K562 (cell line): ENCODE measurements around the gene NAIF1. TPM values are rescaled to one million over a fixed set of nuclear protein-coding genes. Genes with fewer than 3 reads are reported as not detected.

Experiments used
- ATAC-seq: fragments of 200-7000 bp; cut with Tn5 transposase; 3 replicates; pipeline ENCODE4 v1.9.1; 2020; ENCODE audit warnings: moderate library complexity
- Bru-seq: library from RNA; stranded (reverse); fragments of 400-500 nt; gene quantifications from one replicate; lab custom pipeline; 2021; lab: Mats Ljungman, UMichigan
- BruChase-seq, 2 experiments: library from RNA; stranded (reverse); fragments of 400-500 nt; gene quantifications; one replicate each; lab custom pipeline; 2021; lab: Mats Ljungman, UMichigan
- BruUV-seq: library from RNA; stranded (reverse); fragments of 400-500 nt; replicated peaks from 2 replicates; lab custom pipeline; 2021; lab: Mats Ljungman, UMichigan
- CTCF ChIA-PET: fragments of 300-600 bp; formaldehyde crosslinking; extraction: SDS; loops from one replicate; lab custom pipeline; 2021; ENCODE audit warnings: low intra/inter-chr PET ratio; lab: Yijun Ruan, JAX
- POLR2A ChIA-PET: fragments of 300-600, 350-650 bp; sonication (Branson Sonifier 250); formaldehyde crosslinking; extraction: SDS; loops from one replicate; lab custom pipeline; 2021; ENCODE audit warnings: antibody characterized with exemption, inconsistent platforms; lab: Yijun Ruan, JAX
- DNase-seq, 4 experiments: peaks; one replicate each; pipeline versions ENCODE4 v3.0.0 to v3.0.0-alpha.2; 2011 to 2018; ENCODE audit warnings: low spot score in 3 of 4, mixed read lengths in 3 of 4; ENCODE audit errors: extremely low read depth in 1 of 4
- FAIRE-seq: peaks from 2 replicates; lab custom pipeline; 2011; peaks lifted over from hg19 to GRCh38; lab: Jason Lieb, UNC
- H2AFZ ChIP-seq: 2 replicates; pipeline ENCODE4 v1.6.0; 2011; ENCODE audit warnings: low read depth, low read length, control low read depth, inconsistent platforms
- H3K27ac ChIP-seq: fragments of 200-600 bp; 3 replicates; pipeline ENCODE4 v1.8.0; 2011; ENCODE audit warnings: low read depth, mild to moderate bottlenecking, control low read depth, inconsistent platforms, low read length, moderate library complexity, mixed read lengths; ENCODE audit errors: extremely low read depth
- H3K27me3 ChIP-seq, 2 experiments: fragments of 300-600 bp in 1 of 2; 2 replicates in 1 of 2; 3 replicates in 1 of 2; pipeline versions ENCODE4 v1.6.0 to v1.8.0; 2011; ENCODE audit warnings: inconsistent platforms in 2 of 2, low read length in 2 of 2, mild to moderate bottlenecking in 1 of 2, mixed read lengths in 1 of 2, moderate library complexity in 1 of 2; ENCODE audit not compliant: control insufficient read depth in 2 of 2, insufficient read depth in 2 of 2
- H3K36me3 ChIP-seq: fragments of 300-600 bp; 3 replicates; pipeline ENCODE4 v1.8.0; 2011; ENCODE audit warnings: mild to moderate bottlenecking, low read length, inconsistent platforms; ENCODE audit not compliant: control insufficient read depth, insufficient read depth
- H3K4me1 ChIP-seq, 2 experiments: fragments of 200-600 bp in 1 of 2; replicated peaks in 1 of 2; 2 replicates in 1 of 2; 3 replicates in 1 of 2; pipeline versions ENCODE4 v1.5.1 to v1.8.0; 2011; ENCODE audit warnings: inconsistent platforms in 2 of 2, low read length in 2 of 2, mild to moderate bottlenecking in 1 of 2, mixed read lengths in 1 of 2, moderate library complexity in 1 of 2; ENCODE audit not compliant: control insufficient read depth in 2 of 2, insufficient read depth in 2 of 2
- H3K4me2 ChIP-seq: 2 replicates; pipeline ENCODE4 v1.6.1; 2011; ENCODE audit warnings: low read length, control low read depth, inconsistent platforms, mixed read lengths; ENCODE audit not compliant: insufficient read depth
- H3K4me3 ChIP-seq: fragments of 200-600 bp; sonication (generic), shearing (Covaris generic); 2 replicates; pipeline ENCODE4 v1.5.1; 2016; ENCODE audit warnings: control low read depth, inconsistent platforms
- H3K79me2 ChIP-seq: fragments of 200-600 bp; 3 replicates; pipeline ENCODE4 v1.8.0; 2011; ENCODE audit warnings: low read length, inconsistent platforms; ENCODE audit not compliant: control insufficient read depth, insufficient read depth
- H3K9ac ChIP-seq, 2 experiments: 2 replicates each; pipeline versions ENCODE4 v1.6.0 to v1.6.1; 2011; ENCODE audit warnings: low read depth in 2 of 2, low read length in 2 of 2, control low read depth in 1 of 2, inconsistent platforms in 1 of 2, mild to moderate bottlenecking in 1 of 2, mixed read lengths in 1 of 2; ENCODE audit not compliant: insufficient read depth in 1 of 2
- H3K9me1 ChIP-seq: one replicate; pipeline ENCODE4 v1.6.0; 2011; ENCODE audit warnings: inconsistent platforms, mild to moderate bottlenecking, low read length, moderate library complexity; ENCODE audit not compliant: control insufficient read depth, insufficient read depth
- H3K9me3 ChIP-seq: replicated peaks from 2 replicates; pipeline ENCODE4 v1.5.1; 2011; ENCODE audit warnings: low read depth, low read length, inconsistent platforms; ENCODE audit not compliant: control insufficient read depth, insufficient read depth
- H4K20me1 ChIP-seq: replicated peaks from 2 replicates; pipeline ENCODE4 v1.6.1; 2011; ENCODE audit warnings: low read length, inconsistent platforms, mixed read lengths; ENCODE audit not compliant: control insufficient read depth, insufficient read depth
- ESRRA ChIP-seq: fragments of 450-650 bp; IDR thresholded peaks from 2 replicates; pipeline ENCODE4 v1.6.1; 2014; ENCODE audit warnings: low read depth, mild to moderate bottlenecking, moderate library complexity, borderline replicate concordance
- FOXM1 ChIP-seq, 2 experiments: fragments of 450-650 bp in 1 of 2; sonication (generic) in 1 of 2; formaldehyde crosslinking in 1 of 2; IDR thresholded peaks; 2 replicates each; pipeline versions ENCODE4 v1.6.1 to v1.9.0; 2017 to 2022; ENCODE audit warnings: low read depth in 2 of 2, mild to moderate bottlenecking in 2 of 2, missing genetic modification reagents in 1 of 2, moderate library complexity in 1 of 2
- KAT7 ChIP-seq: sonication (generic); formaldehyde crosslinking; IDR thresholded peaks from 2 replicates; pipeline ENCODE4 v1.8.0; 2022; ENCODE audit warnings: missing genetic modification reagents, mild to moderate bottlenecking, borderline replicate concordance
- PML ChIP-seq: IDR thresholded peaks from 2 replicates; pipeline ENCODE4 v1.6.1; 2012; ENCODE audit warnings: low read length, inconsistent platforms
- POLR2G ChIP-seq: fragments of 200-400 bp; formaldehyde crosslinking; IDR thresholded peaks from 2 replicates; pipeline ENCODE4 v1.6.1; 2017; ENCODE audit warnings: low read depth, mild to moderate bottlenecking, antibody characterized with exemption, low read length, moderate library complexity
- WGBS: fragments of 100-300 bp; shearing (Covaris generic); methylation state at CpG from one replicate; pipeline ENCODE4 v1.1.6; 2016; ENCODE audit warnings: low coverage, mixed read lengths; ENCODE audit not compliant: insufficient coverage; ENCODE audit errors: missing lambda C conversion rate; 5-methylcytosine and 5-hydroxymethylcytosine counted together
- in situ Hi-C: fragments of 300-500 bp; cut with MboI; formaldehyde crosslinking; loops from 4 replicates; pipeline ENCODE4 v1.15.0; 2018; ENCODE audit warnings: inconsistent platforms, mixed read lengths
- intact Hi-C: fragments of 100-400 bp; cut with micrococcal nuclease; formaldehyde crosslinking; loops from 2 replicates; pipeline ENCODE4 v1.14.2; 2022
- long read RNA-seq, 3 experiments: library from polyadenylated mRNA in 2 of 3; library from RNA in 1 of 3; unstranded in 2 of 3; stranded (forward) in 1 of 3; transcript quantifications; one replicate each; pipeline ENCODE4 v2.0.0, GENCODE V29; 2019 to 2022
- polyA minus RNA-seq, 3 experiments: library from RNA; depleted of rRNA, polyadenylated mRNA; stranded (reverse); fragments of >200 nt; gene quantifications; 2 replicates each; pipeline ENCODE4 v1.2.3, GENCODE V29; 2011
- polyA plus RNA-seq, 8 experiments: library from polyadenylated mRNA; depleted of rRNA in 4 of 8; stranded (reverse) in 5 of 8; unstranded in 3 of 8; fragments of >200 nt; fragmentation: Nextera tagmentation in 2 of 8; fragmentation: Illumina TruSeq in 1 of 8; extraction: Ambion mirVana in 2 of 8; extraction: Trizol in 1 of 8; gene quantifications; 2 replicates each; pipeline versions ENCODE4 v1.2.1 to v1.2.3, GENCODE V29; 2011 to 2014; ENCODE audit warnings: inconsistent platforms in 1 of 8, missing spikeins in 1 of 8
- total RNA-seq, 7 experiments: library from RNA; depleted of rRNA in 6 of 7; stranded (reverse); fragments of >200 nt in 6 of 7; fragmentation: Illumina TruSeq in 2 of 7; extraction: Trizol in 2 of 7; gene quantifications; 2 replicates each; pipeline versions ENCODE4 v1.2.1 to v1.2.3, GENCODE V29; 2011 to 2021; ENCODE audit warnings: low replicate concordance in 1 of 7
- TF ChIP-seq, protein P1 (sequence below): fragments of 250-450 bp; sonication (Bioruptor Pico); IDR thresholded peaks from 2 replicates; pipeline ENCODE4 v1.4.0; 2020

NAIF1 gene, protein sequence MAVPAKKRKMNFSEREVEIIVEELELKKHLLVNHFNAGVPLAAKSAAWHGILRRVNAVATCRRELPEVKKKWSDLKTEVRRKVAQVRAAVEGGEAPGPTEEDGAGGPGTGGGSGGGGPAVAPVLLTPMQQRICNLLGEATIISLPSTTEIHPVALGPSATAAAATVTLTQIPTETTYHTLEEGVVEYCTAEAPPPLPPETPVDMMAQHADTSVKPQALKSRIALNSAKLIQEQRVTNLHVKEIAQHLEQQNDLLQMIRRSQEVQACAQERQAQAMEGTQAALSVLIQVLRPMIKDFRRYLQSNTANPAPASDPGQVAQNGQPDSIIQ
- 14.2 and 31.0 TPM in 2 replicates for total RNA-seq (2011; cell fraction: chromatin; rRNA removed; ENCODE audit: low replicate concordance)
- 27.1 and 29.7 TPM in 2 replicates for total RNA-seq (2011; cell fraction: nucleolus; rRNA removed)
- total RNA-seq (2011; cell fraction: nucleoplasm; rRNA removed) = 19.1 and 19.8 TPM in 2 replicates
- total RNA-seq (2014; rRNA removed) = 21.3 and 27.6 TPM in 2 replicates
- total RNA-seq (2014; rRNA removed; fragmentation: Illumina TruSeq; extraction: Trizol) = 15.8 and 16.2 TPM in 2 replicates
- 15.9 and 17.4 TPM in 2 replicates for total RNA-seq (2015; rRNA removed; fragmentation: Illumina TruSeq; extraction: Trizol)
- 23.1 and 26.6 TPM in 2 replicates for total RNA-seq (2021)
- polyA plus RNA-seq (2011; rRNA removed) = 17.2 and 21.5 TPM in 2 replicates
- polyA plus RNA-seq (2011; cell fraction: cytosol; rRNA removed) = 24.4 and 26.5 TPM in 2 replicates
- polyA plus RNA-seq (2011; cell fraction: nucleus; rRNA removed) = 17.1 and 20.0 TPM in 2 replicates
- polyA plus RNA-seq (2012) = 16.5 and 19.9 TPM in 2 replicates
- polyA plus RNA-seq (2014; fragmentation: Illumina TruSeq; extraction: Trizol) = 16.3 and 16.9 TPM in 2 replicates
- polyA plus RNA-seq (2014; fragmentation: Nextera tagmentation; extraction: Ambion mirVana) = 1 to 10 TPM; 4.8 to 5.3 TPM
- polyA plus RNA-seq (2014; rRNA removed) = 17.7 and 17.8 TPM in 2 replicates
- 14.9 and 19.6 TPM in 2 replicates for polyA minus RNA-seq (2011; rRNA and poly(A)+ RNA removed)
- 14.2 and 26.5 TPM in 2 replicates for polyA minus RNA-seq (2011; cell fraction: cytosol; rRNA and poly(A)+ RNA removed)
- 6.3 and 7.7 TPM in 2 replicates for polyA minus RNA-seq (2011; cell fraction: nucleus; rRNA and poly(A)+ RNA removed)
- percentile 78 among the genes with signal in this experiment for Bru-seq, nascent RNA
- BruChase-seq, experiment 1, labeled RNA remaining after a 2-hour chase = percentile 79 among the genes with signal in this experiment
- percentile 85 among the genes with signal in this experiment for BruChase-seq, experiment 2, labeled RNA remaining after a 6-hour chase
- long read RNA-seq, experiment 1, transcript NAIF1-201 (2 exons, 3,399 nt) = major isoform, 25 of 67 reads
- long read RNA-seq, experiment 1, partial matches to known transcripts = 0 of 67 reads
- long read RNA-seq, experiment 1, other reads (novel, unspliced or antisense) = 40 of 67 reads
- long read RNA-seq, experiment 2, transcript NAIF1-201 (2 exons, 3,399 nt) = major isoform, 13 of 34 reads
- long read RNA-seq, experiment 2, partial matches to known transcripts = 1 of 34 reads
- long read RNA-seq, experiment 2, other reads (novel, unspliced or antisense) = 19 of 34 reads
- long read RNA-seq, experiment 3, partial matches to known transcripts = 0 of 8 reads
- long read RNA-seq, experiment 3, other reads (novel, unspliced or antisense) = 6 of 8 reads

DNA sequence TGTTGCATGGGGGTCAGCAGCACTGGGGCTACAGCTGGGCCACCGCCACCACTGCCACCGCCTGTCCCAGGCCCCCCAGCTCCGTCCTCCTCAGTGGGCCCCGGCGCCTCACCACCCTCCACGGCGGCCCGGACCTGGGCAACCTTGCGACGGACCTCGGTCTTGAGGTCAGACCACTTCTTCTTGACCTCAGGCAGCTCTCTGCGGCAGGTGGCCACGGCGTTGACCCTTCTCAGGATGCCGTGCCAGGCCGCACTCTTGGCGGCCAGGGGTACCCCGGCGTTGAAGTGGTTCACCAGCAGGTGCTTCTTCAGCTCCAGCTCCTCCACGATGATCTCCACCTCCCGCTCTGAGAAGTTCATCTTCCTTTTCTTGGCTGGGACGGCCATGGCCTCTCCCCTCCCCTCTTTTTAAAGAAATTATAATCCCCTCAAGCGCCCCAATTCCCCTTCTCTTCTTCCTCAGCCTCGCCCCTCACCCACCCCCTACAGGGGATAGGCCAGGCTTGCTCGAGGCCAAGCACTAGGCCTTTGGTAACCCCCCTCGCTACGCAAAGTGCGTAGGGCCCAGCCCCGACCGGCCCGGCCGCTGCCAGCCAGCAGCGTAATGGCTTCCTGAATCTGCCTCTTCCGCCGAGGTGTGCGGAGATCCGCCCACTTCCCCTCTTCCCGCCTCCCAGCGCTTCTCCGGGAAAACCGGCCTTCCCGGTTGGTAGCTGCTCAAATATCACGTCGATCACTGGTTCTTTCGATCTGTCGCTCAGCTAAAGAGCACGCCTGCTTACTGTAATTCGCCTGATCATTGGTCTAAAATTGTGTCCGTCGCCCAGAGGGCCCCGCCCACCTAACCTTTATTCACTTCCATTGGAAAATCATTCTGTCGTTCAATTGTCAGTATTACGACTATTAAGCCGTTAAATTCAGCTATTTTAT, at the start of gene NAIF1:
Gene NAIF1 (minus strand): TSS at position 608 of the 932 bp plus-strand sequence. CDS start 219 bp downstream, at position 389.
- H2AFZ ChIP-seq = peak within 1 kb of the TSS; percentile 88
- no peaks in the 10 kb centered on the region for H3K9me1 ChIP-seq
- peaks cover 11% of the 10 kb centered on the region; the same call in 1 of the 2 replicates for H4K20me1 ChIP-seq
- TSS peak; percentile 64 for BruUV-seq
- ATAC-seq (peak; percentile 80), FAIRE-seq (peak; percentile 99), DNase-seq (peak; percentile 86 to 99 (median 93))
- no peaks in the 10 kb centered on the region for H3K9me3 ChIP-seq
- H3K4me1 ChIP-seq = peaks cover 23 to 42% of the 10 kb centered on the region in 2 experiments; a peak in 4 of 5 replicates
- POLR2A ChIA-PET = interaction anchor here (0.6 to 5.4 kb wide), 19 partner anchors 9 to 175 kb away, joined by 3 to 36 read pairs (median 4); partner anchors contain the start of gene PTGES2
- H3K79me2 ChIP-seq = peaks cover 74% of the 10 kb centered on the region
- CTCF ChIA-PET = interaction anchor here (0.6 kb wide), 2 partner anchors 60 to 275 kb away, joined by 3 to 4 read pairs; no protein-coding TSS in a partner anchor
- in situ Hi-C loops (no loop called here), intact Hi-C loops (loop anchor here (1.0 to 5.0 kb wide), 3 partner anchors 27 to 50 kb away; no protein-coding TSS in a partner anchor)
- peak within 1 kb of the TSS; percentile 89 for H3K4me3 ChIP-seq
- under 1% methylated on average over 40 of the region's 54 CpGs for WGBS
- H3K4me2 ChIP-seq = peak within 1 kb of the TSS; percentile 99
- H3K27me3 ChIP-seq = no peaks in the 10 kb centered on the region
- peaks cover 35% of the 10 kb centered on the region for H3K36me3 ChIP-seq
- H3K9ac ChIP-seq = peak within 1 kb of the TSS; percentile 93 to 98
- H3K27ac ChIP-seq = peak within 1 kb of the TSS; percentile 95
- TF ChIP-seq PML (no peak), ESRRA (peak; percentile 56; the same call in 1 of the 2 replicates), POLR2G (peak; percentile 72), KAT7 (CRISPR knock-in tag) (0 out of 2 replicates have a peak, but pooled peaks have one; percentile 51), FOXM1 (IDR thresholded peaks at IDR 0.05; ENCODE audit: low read depth) (peak; percentile 70; the same call in 1 of the 2 replicates), FOXM1 (CRISPR knock-in tag; IDR thresholded peaks at IDR 0.05; ENCODE audit: low read depth) (no peak)
- TF ChIP-seq, protein P1, sequence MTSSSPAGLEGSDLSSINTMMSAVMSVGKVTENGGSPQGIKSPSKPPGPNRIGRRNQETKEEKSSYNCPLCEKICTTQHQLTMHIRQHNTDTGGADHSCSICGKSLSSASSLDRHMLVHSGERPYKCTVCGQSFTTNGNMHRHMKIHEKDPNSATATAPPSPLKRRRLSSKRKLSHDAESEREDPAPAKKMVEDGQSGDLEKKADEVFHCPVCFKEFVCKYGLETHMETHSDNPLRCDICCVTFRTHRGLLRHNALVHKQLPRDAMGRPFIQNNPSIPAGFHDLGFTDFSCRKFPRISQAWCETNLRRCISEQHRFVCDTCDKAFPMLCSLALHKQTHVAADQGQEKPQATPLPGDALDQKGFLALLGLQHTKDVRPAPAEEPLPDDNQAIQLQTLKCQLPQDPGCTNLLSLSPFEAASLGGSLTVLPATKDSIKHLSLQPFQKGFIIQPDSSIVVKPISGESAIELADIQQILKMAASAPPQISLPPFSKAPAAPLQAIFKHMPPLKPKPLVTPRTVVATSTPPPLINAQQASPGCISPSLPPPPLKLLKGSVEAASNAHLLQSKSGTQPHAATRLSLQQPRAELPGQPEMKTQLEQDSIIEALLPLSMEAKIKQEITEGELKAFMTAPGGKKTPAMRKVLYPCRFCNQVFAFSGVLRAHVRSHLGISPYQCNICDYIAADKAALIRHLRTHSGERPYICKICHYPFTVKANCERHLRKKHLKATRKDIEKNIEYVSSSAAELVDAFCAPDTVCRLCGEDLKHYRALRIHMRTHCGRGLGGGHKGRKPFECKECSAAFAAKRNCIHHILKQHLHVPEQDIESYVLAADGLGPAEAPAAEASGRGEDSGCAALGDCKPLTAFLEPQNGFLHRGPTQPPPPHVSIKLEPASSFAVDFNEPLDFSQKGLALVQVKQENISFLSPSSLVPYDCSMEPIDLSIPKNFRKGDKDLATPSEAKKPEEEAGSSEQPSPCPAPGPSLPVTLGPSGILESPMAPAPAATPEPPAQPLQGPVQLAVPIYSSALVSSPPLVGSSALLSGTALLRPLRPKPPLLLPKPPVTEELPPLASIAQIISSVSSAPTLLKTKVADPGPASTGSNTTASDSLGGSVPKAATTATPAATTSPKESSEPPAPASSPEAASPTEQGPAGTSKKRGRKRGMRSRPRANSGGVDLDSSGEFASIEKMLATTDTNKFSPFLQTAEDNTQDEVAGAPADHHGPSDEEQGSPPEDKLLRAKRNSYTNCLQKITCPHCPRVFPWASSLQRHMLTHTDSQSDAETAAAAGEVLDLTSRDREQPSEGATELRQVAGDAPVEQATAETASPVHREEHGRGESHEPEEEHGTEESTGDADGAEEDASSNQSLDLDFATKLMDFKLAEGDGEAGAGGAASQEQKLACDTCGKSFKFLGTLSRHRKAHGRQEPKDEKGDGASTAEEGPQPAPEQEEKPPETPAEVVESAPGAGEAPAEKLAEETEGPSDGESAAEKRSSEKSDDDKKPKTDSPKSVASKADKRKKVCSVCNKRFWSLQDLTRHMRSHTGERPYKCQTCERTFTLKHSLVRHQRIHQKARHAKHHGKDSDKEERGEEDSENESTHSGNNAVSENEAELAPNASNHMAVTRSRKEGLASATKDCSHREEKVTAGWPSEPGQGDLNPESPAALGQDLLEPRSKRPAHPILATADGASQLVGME (CRISPR knock-in tag) = 0 out of 2 replicates have a peak, but pooled peaks have one; percentile 22
